Thoracic aorta (tissue), 2 donors: Measurements from ENCODE around the gene ODR4. TPM values are rescaled to one million over a fixed set of nuclear protein-coding genes. Genes with fewer than 3 reads are reported as not detected.
"Not testable (repeated sequence)": the region's sequence is repeated elsewhere in the genome, so short reads cannot be mapped to it uniquely, and the experiment has no call there.

ENCODE experiments used
- ATAC-seq: fragments of 150-250 bp; one replicate; pipeline ENCODE4 v1.8.0; 2017; ENCODE audit warnings: low read depth; ENCODE audit not compliant: insufficient number of reproducible peaks, low FRiP score
- DNase-seq: peaks from one replicate; pipeline ENCODE4 v3.0.0-alpha.2; 2020; ENCODE audit warnings: low spot score
- H3K27ac ChIP-seq, 2 donors: fragments of 200-600 bp; sonication (generic); 1 replicate in 1 of 2; 2 replicates in 1 of 2; pipeline ENCODE4 v1.5.1; 2016; ENCODE audit warnings: mild to moderate bottlenecking in 2 of 2, moderate library complexity in 2 of 2
- H3K27me3 ChIP-seq: fragments of 200-600 bp; sonication (generic); replicated peaks from 2 replicates; pipeline ENCODE4 v1.6.0; 2016; ENCODE audit warnings: mild to moderate bottlenecking; ENCODE audit not compliant: insufficient read depth
- H3K36me3 ChIP-seq: fragments of 200-600 bp; sonication (generic); one replicate; pipeline ENCODE4 v1.5.1; 2016
- H3K4me1 ChIP-seq, 2 donors: fragments of 200-600 bp; sonication (generic); 1 replicate in 1 of 2; 2 replicates in 1 of 2; pipeline versions ENCODE4 v1.5.1 to v1.6.0; 2016; ENCODE audit warnings: low read depth in 2 of 2, mild to moderate bottlenecking in 1 of 2; ENCODE audit not compliant: control insufficient read depth in 1 of 2
- H3K4me3 ChIP-seq: fragments of 200-600 bp; sonication (generic); 2 replicates; pipeline ENCODE4 v1.5.1; 2016; ENCODE audit warnings: mild to moderate bottlenecking
- H3K9me3 ChIP-seq: fragments of 200-600 bp; sonication (generic); 2 replicates; pipeline ENCODE4 v1.5.1; 2016
- total RNA-seq, 2 donors: library from RNA; depleted of rRNA; stranded (reverse); fragments of >200 nt; gene quantifications; one replicate each; pipeline versions ENCODE4 v1.1.0 to v1.2.3, GENCODE V29; 2016
- TF ChIP-seq, protein P1 (sequence below): fragments of 200-600 bp; sonication (generic); IDR thresholded peaks from one replicate; pipeline ENCODE4 v1.5.1; 2019; ENCODE audit warnings: antibody characterized with exemption

The ODR4 gene
- total RNA-seq, 2 donors from 2014 or later: 14.6 to 18.4 TPM

GRCh38 chr1:186390925-186391324 is 15.3 kb downstream of the ODR4 start:
- Histone ChIP-seq H3K27me3 (no peaks in the 10 kb centered on the region), H3K4me1 (no peaks in the 10 kb centered on the region), H3K4me3 (no peak overlapping the region), H3K27ac (no peak overlapping the region), H3K36me3 (peaks cover 48% of the 10 kb centered on the region), H3K9me3 (no peaks in the 10 kb centered on the region)
- ATAC-seq: no peak
- TF ChIP-seq, protein P1, sequence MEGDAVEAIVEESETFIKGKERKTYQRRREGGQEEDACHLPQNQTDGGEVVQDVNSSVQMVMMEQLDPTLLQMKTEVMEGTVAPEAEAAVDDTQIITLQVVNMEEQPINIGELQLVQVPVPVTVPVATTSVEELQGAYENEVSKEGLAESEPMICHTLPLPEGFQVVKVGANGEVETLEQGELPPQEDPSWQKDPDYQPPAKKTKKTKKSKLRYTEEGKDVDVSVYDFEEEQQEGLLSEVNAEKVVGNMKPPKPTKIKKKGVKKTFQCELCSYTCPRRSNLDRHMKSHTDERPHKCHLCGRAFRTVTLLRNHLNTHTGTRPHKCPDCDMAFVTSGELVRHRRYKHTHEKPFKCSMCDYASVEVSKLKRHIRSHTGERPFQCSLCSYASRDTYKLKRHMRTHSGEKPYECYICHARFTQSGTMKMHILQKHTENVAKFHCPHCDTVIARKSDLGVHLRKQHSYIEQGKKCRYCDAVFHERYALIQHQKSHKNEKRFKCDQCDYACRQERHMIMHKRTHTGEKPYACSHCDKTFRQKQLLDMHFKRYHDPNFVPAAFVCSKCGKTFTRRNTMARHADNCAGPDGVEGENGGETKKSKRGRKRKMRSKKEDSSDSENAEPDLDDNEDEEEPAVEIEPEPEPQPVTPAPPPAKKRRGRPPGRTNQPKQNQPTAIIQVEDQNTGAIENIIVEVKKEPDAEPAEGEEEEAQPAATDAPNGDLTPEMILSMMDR: no peak
- DNase-seq: no peak

GRCh38 chr1:186391841-186392240 is 16.2 kb downstream of the ODR4 start:
- no peak overlapping the region for H3K27ac ChIP-seq
- no peaks in the 10 kb centered on the region for H3K27me3 ChIP-seq
- no peak for DNase-seq
- peaks cover 51% of the 10 kb centered on the region for H3K36me3 ChIP-seq
- H3K4me1 ChIP-seq: no peaks in the 10 kb centered on the region
- TF ChIP-seq, protein P1: no peak
- no peaks in the 10 kb centered on the region for H3K9me3 ChIP-seq
- H3K4me3 ChIP-seq: no peak overlapping the region
- no peak for ATAC-seq

GRCh38 chr1:186392711-186393110 is 17.1 kb downstream of the ODR4 start:
- H3K27ac ChIP-seq, ATAC-seq, H3K27me3 ChIP-seq, H3K4me3 ChIP-seq, DNase-seq, H3K4me1 ChIP-seq, H3K9me3 ChIP-seq: not testable (repeated sequence)
- peaks cover 47% of the 10 kb centered on the region for H3K36me3 ChIP-seq

- H3K36me3 ChIP-seq: peaks cover 23% of the 10 kb centered on the region
- not testable (repeated sequence) for ATAC-seq, H3K9me3 ChIP-seq, DNase-seq, H3K4me1 ChIP-seq, H3K4me3 ChIP-seq, H3K27ac ChIP-seq, H3K27me3 ChIP-seq
Observed at GRCh38 chr1:186401446-186401845, 25.8 kb downstream of the ODR4 start.

GRCh38 chr1:186403632-186404031 is 28.0 kb downstream of the ODR4 start:
- H3K4me3 ChIP-seq: no peak overlapping the region
- no peak for DNase-seq
- no peaks in the 10 kb centered on the region for H3K9me3 ChIP-seq
- no peaks in the 10 kb centered on the region for H3K4me1 ChIP-seq
- TF ChIP-seq, protein P1: no peak
- H3K36me3 ChIP-seq: peaks cover 29% of the 10 kb centered on the region
- no peaks in the 10 kb centered on the region for H3K27me3 ChIP-seq
- H3K27ac ChIP-seq: no peak overlapping the region
- ATAC-seq: no peak

- peaks cover 34% of the 10 kb centered on the region for H3K36me3 ChIP-seq
- TF ChIP-seq, protein P1: peak; percentile 48
- no peak for ATAC-seq
Observed at GRCh38 chr1:186404454-186405051, 28.9 kb downstream of the ODR4 start.

More at GRCh38 chr1:186404454-186405051, 28.9 kb downstream of the ODR4 start:
- DNase-seq: no peak
- no peak overlapping the region for H3K27ac ChIP-seq
- H3K27me3 ChIP-seq: no peaks in the 10 kb centered on the region
- H3K4me3 ChIP-seq: no peak overlapping the region
- no peaks in the 10 kb centered on the region for H3K4me1 ChIP-seq
- H3K9me3 ChIP-seq: no peaks in the 10 kb centered on the region
